ENCODE data around the gene AJM1. TPM values are rescaled to one million over a fixed set of nuclear protein-coding genes. Genes with fewer than 3 reads are reported as not detected.
"Not testable (repeated sequence)": the region's sequence is repeated elsewhere in the genome, so short reads cannot be mapped to it uniquely, and the experiment has no call there.

The AJM1 gene
- total and polyA plus RNA-seq, 5 donors from 2014 or later: 0.10 to 4.3 (median 0.11) TPM; not detected in 2

DNA sequence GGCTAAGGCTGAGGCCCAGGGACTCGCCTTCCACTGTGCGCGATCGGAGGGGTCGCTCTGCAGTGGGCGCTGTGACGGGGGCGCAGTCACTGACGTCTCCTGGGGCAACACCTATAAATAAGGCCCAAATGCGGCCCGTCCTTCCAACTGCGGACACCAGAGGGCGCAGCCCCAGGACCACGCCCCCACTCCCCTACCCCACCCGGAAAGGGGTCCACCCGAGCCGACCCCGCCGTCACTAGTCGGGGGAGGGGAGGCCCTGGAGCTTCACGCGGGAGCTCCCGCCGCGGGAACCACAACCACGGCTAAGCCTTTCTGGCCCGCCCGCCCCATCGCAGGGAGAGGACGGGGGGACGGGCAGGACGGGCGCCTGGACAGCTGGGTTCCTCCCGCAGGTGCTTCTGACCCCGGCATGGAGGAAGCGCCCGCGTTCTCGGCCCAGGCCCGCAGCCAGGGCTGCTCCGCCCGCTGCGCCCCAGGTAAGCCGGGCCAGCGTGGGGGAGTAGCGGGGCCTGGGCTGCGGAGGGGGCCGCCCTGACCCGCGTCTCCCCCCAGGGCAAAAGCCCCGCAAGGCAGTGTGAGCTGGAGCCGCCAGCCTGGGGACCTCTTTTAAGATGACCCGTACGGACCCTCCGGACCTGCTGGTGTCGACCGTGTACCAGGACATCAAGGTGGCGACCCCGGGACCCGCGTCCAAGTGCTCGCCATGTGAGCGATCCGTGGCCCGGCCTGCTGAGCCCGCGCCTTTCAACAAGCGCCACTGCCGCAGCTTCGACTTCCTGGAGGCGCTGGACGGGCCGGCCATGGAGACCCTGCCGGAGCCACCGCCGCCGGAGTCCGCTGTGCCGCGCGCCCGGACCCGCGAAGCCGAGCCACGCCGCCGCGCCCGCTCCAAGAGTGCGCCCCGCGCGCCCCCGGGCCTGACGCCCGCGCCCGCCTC, 1.8 kb downstream of the AJM1 start:
- not testable (repeated sequence) for H3K27me3 ChIP-seq (ENCODE audit: control insufficient read depth, insufficient read depth, low read length); H3K9me3 Mint-ChIP-seq; H3K9me3 ChIP-seq (ENCODE audit: control insufficient read depth in 2 of 2, low read length in 2 of 2); H3K4me3 ChIP-seq (ENCODE audit: low read depth, low read length); H3K27ac ChIP-seq (ENCODE audit: insufficient read depth, low read length, poor library complexity, severe bottlenecking); H3K36me3 ChIP-seq (ENCODE audit: control insufficient read depth, insufficient read depth, low read length); H3K36me3 Mint-ChIP-seq
- H3K4me1 ChIP-seq (ENCODE audit: control insufficient read depth, insufficient read depth, low read length, poor library complexity, severe bottlenecking): peaks cover 61% of the 10 kb centered on the region
- peak overlapping the region; percentile 76 to 94 (median 86) for H3K4me3 Mint-ChIP-seq
- H3K27me3 Mint-ChIP-seq: peaks cover 31% of the 10 kb centered on the region
- H3K4me1 Mint-ChIP-seq: peaks cover 0 to 30% (median 3%) of the 10 kb centered on the region in 4 donors
- ATAC-seq (ENCODE audit: low read depth in 2 of 2) (peak in 1 of 2 donors; percentile 7), DNase-seq (peak; percentile 37 to 60 (median 48))
- H3K27ac Mint-ChIP-seq: peak overlapping the region in 1 of 3 donors; percentile 56

DNA sequence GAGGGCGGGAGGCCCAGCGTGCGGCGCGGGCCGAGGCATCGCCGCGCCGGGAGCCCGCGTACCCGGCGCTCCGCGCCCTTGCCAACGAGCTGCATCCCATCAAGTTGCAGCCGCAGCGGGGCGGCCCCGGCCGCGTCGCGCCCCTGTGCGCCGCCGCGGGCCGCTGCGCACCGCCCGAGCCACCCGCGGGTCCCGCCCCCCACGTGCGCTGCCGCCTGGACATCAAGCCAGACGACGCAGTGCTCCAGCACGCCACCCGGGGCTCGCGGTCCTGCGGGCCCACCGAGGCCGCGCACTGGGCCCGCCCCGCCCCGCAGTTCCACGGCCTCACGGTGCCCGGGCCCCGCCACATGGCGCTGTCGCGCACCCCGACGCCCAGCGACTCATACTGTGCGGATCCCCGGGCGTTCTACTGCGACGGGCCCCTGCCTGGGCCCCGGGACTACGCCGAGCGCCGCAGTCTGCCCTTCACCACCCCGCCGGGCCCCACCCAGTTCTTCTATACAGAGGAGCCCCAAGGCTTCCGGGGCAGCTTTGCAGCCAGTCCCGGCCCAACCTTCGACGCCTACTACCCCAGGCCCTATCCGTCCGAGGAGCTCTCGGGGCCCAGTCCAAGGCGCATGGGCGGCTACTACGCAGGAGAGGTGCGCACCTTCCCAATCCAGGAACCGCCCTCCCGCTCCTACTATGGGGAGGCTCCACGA, 2.6 kb downstream of the AJM1 start:
- Histone ChIP-seq H3K4me1 (ENCODE audit: control insufficient read depth, insufficient read depth, low read length, poor library complexity, severe bottlenecking) (peaks cover 64% of the 10 kb centered on the region), H3K9me3 (ENCODE audit: control insufficient read depth in 2 of 2, low read length in 2 of 2) (no peaks in the 10 kb centered on the region), H3K27ac (ENCODE audit: insufficient read depth, low read length, poor library complexity, severe bottlenecking) (no peak overlapping the region), H3K27me3 (ENCODE audit: control insufficient read depth, insufficient read depth, low read length) (no peaks in the 10 kb centered on the region), H3K36me3 (ENCODE audit: control insufficient read depth, insufficient read depth, low read length) (no peaks in the 10 kb centered on the region), H3K4me3 (ENCODE audit: low read depth, low read length) (no peak overlapping the region)
- no peak for ATAC-seq (ENCODE audit: low read depth in 2 of 2)
- Mint-ChIP-seq H3K4me3 (peak overlapping the region; percentile 54 to 84 (median 64)), H3K9me3 (peaks cover 0 to 2% (median 0%) of the 10 kb centered on the region in 7 donors), H3K4me1 (peaks cover 0 to 35% (median 5%) of the 10 kb centered on the region in 4 donors), H3K36me3 (peaks cover 2% of the 10 kb centered on the region), H3K27me3 (peaks cover 35% of the 10 kb centered on the region), H3K27ac (no peak overlapping the region)
- peak in 1 of 3 donors; percentile 43 for DNase-seq

DNA sequence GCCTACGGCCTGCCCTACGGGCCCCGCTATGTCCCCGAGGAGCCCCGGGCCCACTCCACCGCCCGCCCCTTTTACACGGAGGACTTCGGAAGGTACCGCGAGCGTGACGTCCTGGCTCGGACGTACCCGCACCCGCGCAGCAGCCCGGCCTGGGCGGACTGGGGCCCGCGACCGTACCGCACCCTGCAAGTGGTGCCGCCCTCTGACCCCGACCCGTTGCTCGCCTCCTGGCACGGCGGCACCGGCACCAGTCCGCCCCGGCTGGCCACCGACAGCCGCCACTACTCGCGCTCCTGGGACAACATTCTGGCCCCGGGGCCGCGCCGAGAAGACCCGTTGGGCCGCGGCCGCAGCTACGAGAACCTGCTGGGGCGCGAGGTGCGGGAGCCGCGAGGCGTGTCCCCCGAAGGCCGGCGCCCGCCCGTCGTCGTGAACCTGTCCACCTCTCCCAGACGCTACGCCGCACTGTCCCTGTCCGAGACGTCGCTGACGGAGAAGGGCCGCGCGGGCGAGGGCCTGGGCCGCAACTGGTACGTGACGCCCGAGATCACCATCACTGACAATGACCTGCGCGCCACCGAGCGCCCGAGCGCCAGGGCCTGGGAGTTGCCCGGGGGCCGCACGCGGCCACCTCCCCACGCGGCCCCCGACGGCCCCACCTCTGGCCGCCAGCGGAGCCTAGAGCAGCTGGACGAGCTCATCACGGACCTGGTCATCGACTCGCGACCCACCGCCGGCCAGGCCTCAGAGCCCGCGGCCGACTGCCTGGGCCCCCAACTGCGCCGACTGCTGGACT, 3.4 kb downstream of the AJM1 start:
- H3K27me3 ChIP-seq (ENCODE audit: control insufficient read depth, insufficient read depth, low read length): no peaks in the 10 kb centered on the region
- H3K27ac ChIP-seq (ENCODE audit: insufficient read depth, low read length, poor library complexity, severe bottlenecking): no peak overlapping the region
- DNase-seq (no peak), ATAC-seq (ENCODE audit: low read depth in 2 of 2) (no peak)
- no peaks in the 10 kb centered on the region for H3K36me3 ChIP-seq (ENCODE audit: control insufficient read depth, insufficient read depth, low read length)
- Mint-ChIP-seq H3K9me3 (peaks cover 0 to 2% (median 0%) of the 10 kb centered on the region in 7 donors), H3K36me3 (no peaks in the 10 kb centered on the region), H3K4me1 (peaks cover 0 to 35% (median 5%) of the 10 kb centered on the region in 4 donors), H3K27ac (no peak overlapping the region), H3K4me3 (peak overlapping the region; percentile 54 to 84 (median 64)), H3K27me3 (peaks cover 32% of the 10 kb centered on the region)
- no peaks in the 10 kb centered on the region for H3K9me3 ChIP-seq (ENCODE audit: control insufficient read depth in 2 of 2, low read length in 2 of 2)
- peaks cover 68% of the 10 kb centered on the region for H3K4me1 ChIP-seq (ENCODE audit: control insufficient read depth, insufficient read depth, low read length, poor library complexity, severe bottlenecking)
- no peak overlapping the region for H3K4me3 ChIP-seq (ENCODE audit: low read depth, low read length)

DNA sequence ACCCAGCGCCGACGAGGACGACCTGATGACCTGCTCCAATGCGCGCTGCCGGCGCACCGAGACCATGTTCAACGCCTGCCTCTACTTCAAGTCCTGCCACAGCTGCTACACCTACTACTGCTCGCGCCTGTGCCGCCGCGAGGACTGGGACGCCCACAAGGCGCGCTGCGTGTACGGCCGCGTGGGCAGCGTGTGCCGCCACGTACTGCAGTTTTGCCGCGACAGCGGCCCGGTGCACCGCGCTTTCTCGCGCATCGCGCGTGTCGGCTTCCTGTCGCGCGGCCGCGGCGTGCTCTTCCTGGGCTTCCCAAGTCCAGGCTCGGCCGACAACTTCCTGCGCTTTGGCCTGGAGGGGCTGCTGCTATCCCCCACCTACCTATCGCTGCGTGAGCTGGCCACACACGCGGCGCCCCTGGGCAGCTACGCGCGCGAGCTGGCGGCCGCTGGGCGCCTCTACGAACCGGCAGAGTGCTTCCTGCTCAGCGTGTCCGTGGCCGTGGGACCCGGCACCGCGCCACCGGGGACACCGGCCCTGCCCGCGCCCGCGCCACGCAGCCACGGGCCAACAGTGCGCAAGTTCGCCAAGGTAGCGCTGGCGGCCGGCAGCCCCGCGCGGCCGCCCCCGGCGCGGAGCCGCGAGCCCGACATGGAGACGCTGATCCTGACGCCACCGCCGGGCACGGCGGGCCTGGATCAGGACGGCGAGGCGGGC, 4.3 kb downstream of the AJM1 start:
- H3K27ac Mint-ChIP-seq: peak overlapping the region in 2 of 3 donors; percentile 46 to 77
- Histone ChIP-seq H3K27ac (ENCODE audit: insufficient read depth, low read length, poor library complexity, severe bottlenecking) (no peak overlapping the region), H3K4me1 (ENCODE audit: control insufficient read depth, insufficient read depth, low read length, poor library complexity, severe bottlenecking) (peaks cover 68% of the 10 kb centered on the region), H3K4me3 (ENCODE audit: low read depth, low read length) (no peak overlapping the region), H3K27me3 (ENCODE audit: control insufficient read depth, insufficient read depth, low read length) (no peaks in the 10 kb centered on the region), H3K9me3 (ENCODE audit: control insufficient read depth in 2 of 2, low read length in 2 of 2) (no peaks in the 10 kb centered on the region), H3K36me3 (ENCODE audit: control insufficient read depth, insufficient read depth, low read length) (no peaks in the 10 kb centered on the region)
- DNase-seq (peak in 1 of 3 donors; percentile 23), ATAC-seq (ENCODE audit: low read depth in 2 of 2) (no peak)
- peaks cover 0 to 35% (median 5%) of the 10 kb centered on the region in 4 donors for H3K4me1 Mint-ChIP-seq
- H3K27me3 Mint-ChIP-seq: peaks cover 32% of the 10 kb centered on the region
- H3K36me3 Mint-ChIP-seq: no peaks in the 10 kb centered on the region
- H3K9me3 Mint-ChIP-seq: peaks cover 0 to 2% (median 0%) of the 10 kb centered on the region in 7 donors
- peak overlapping the region; percentile 50 to 71 (median 56) for H3K4me3 Mint-ChIP-seq

DNA sequence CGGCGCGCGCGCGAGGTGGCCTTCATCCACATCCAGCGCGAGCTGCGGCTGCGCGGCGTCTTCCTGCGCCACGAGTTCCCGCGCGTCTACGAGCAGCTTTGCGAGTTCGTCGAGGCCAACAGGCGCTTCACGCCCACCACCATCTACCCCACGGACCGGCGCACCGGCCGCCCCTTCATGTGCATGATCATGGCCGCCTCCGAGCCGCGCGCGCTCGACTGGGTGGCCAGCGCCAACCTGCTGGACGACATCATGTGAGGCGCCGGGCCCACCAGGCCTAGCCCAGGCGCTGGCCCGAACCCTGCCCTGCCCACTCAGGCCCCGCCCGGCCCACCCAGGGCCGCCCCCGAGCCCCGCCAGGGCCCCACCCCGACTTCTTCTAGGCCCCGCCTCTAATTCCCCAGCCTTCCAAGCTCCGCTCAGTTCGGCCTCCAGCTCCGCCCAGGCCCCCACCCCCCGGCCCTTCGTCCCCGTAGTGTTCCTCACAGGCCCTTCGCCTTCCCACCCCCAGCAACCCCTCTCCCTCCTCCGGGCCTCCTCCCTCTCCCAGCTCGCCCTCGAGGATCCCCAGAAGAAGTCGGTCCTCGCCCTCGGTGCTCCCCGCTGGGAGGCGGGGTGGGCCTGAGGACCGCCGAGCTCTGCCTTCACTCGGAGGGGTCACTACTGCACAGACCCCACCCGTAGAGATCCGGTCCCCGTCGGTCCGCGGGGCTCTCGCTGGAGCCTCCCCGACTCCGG, 5.0 kb downstream of the AJM1 start:
- Mint-ChIP-seq H3K9me3 (peaks cover 0 to 2% (median 0%) of the 10 kb centered on the region in 7 donors), H3K4me1 (peaks cover 0 to 32% (median 5%) of the 10 kb centered on the region in 4 donors), H3K4me3 (peak overlapping the region; percentile 85 to 100 (median 88)), H3K27ac (no peak overlapping the region), H3K36me3 (no peaks in the 10 kb centered on the region), H3K27me3 (peaks cover 30% of the 10 kb centered on the region)
- Histone ChIP-seq H3K27ac (ENCODE audit: insufficient read depth, low read length, poor library complexity, severe bottlenecking) (no peak overlapping the region), H3K4me1 (ENCODE audit: control insufficient read depth, insufficient read depth, low read length, poor library complexity, severe bottlenecking) (peaks cover 63% of the 10 kb centered on the region), H3K4me3 (ENCODE audit: low read depth, low read length) (no peak overlapping the region), H3K36me3 (ENCODE audit: control insufficient read depth, insufficient read depth, low read length) (no peaks in the 10 kb centered on the region), H3K9me3 (ENCODE audit: control insufficient read depth in 2 of 2, low read length in 2 of 2) (no peaks in the 10 kb centered on the region), H3K27me3 (ENCODE audit: control insufficient read depth, insufficient read depth, low read length) (no peaks in the 10 kb centered on the region)
- ATAC-seq (ENCODE audit: low read depth in 2 of 2): no peak
- peak in 1 of 3 donors; percentile 38 for DNase-seq

DNA sequence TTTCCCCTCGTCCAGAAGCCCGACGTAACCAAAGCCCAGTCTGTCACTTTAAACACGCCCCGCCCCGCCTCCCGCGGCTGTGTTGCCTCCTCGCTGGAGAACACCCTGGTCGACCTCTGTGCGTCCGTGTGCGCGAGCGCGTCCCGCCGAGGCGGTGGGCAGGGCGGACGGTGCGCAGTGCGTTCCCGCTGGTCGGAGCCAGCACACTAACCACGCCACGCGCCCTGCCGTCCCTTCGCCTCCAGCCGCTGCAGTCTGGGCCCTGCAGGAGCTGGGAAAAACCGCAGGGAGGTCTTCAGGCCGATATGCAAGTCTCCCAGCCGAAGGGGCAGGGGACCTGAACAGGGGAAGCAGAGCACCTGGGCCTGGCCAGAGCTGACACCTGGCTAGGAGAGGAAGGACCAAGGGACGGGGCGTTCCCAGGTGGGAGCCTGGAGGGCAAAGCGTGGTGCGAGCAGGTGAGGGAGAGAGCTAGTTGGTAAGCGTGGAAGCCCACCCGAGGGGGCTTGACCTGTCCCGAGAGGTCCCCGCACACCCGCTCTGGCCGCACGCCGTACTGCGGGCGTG, 5.6 kb downstream of the AJM1 start:
- peaks cover 62% of the 10 kb centered on the region for H3K4me1 ChIP-seq (ENCODE audit: control insufficient read depth, insufficient read depth, low read length, poor library complexity, severe bottlenecking)
- peak overlapping the region; percentile 7 for H3K4me3 ChIP-seq (ENCODE audit: low read depth, low read length)
- no peaks in the 10 kb centered on the region for H3K27me3 ChIP-seq (ENCODE audit: control insufficient read depth, insufficient read depth, low read length)
- H3K4me3 Mint-ChIP-seq: peak overlapping the region; percentile 85 to 100 (median 88)
- H3K27ac ChIP-seq (ENCODE audit: insufficient read depth, low read length, poor library complexity, severe bottlenecking): no peak overlapping the region
- DNase-seq (peak; percentile 53 to 85 (median 55)), ATAC-seq (ENCODE audit: low read depth in 2 of 2) (no peak)
- peaks cover 0 to 2% (median 0%) of the 10 kb centered on the region in 7 donors for H3K9me3 Mint-ChIP-seq
- peaks cover 27% of the 10 kb centered on the region for H3K27me3 Mint-ChIP-seq
- no peaks in the 10 kb centered on the region for H3K36me3 ChIP-seq (ENCODE audit: control insufficient read depth, insufficient read depth, low read length)
- H3K4me1 Mint-ChIP-seq: peaks cover 0 to 31% (median 5%) of the 10 kb centered on the region in 4 donors
- no peaks in the 10 kb centered on the region for H3K9me3 ChIP-seq (ENCODE audit: control insufficient read depth in 2 of 2, low read length in 2 of 2)
- H3K27ac Mint-ChIP-seq: no peak overlapping the region
- H3K36me3 Mint-ChIP-seq: no peaks in the 10 kb centered on the region
